ENCODE data around the gene ROPN1. TPM values are rescaled to one million over a fixed set of nuclear protein-coding genes. Genes with fewer than 3 reads are reported as not detected.

Gene ROPN1
- total RNA-seq, 1 donor: not detected

- H3K27me3 ChIP-seq (ENCODE audit: insufficient read depth, low read length): peaks cover 77% of the 10 kb centered on the region
- H3K36me3 ChIP-seq (ENCODE audit: insufficient read depth, low read length): no peaks in the 10 kb centered on the region
- peak; percentile 26 for DNase-seq (ENCODE audit: insufficient read length, low spot score, missing footprints)
- H3K79me2 ChIP-seq (ENCODE audit: insufficient read depth, low read length): no peaks in the 10 kb centered on the region
- peaks cover 11% of the 10 kb centered on the region for H3K4me1 ChIP-seq (ENCODE audit: insufficient read depth, low read length)
- no peak overlapping the region for H3K4me3 ChIP-seq (ENCODE audit: insufficient read depth, low read length)
- no peak overlapping the region for H3K27ac ChIP-seq (ENCODE audit: low read depth, low read length)
- no peaks in the 10 kb centered on the region for H3K9me3 ChIP-seq (ENCODE audit: low read depth, low read length)
- H4K20me1 ChIP-seq (ENCODE audit: insufficient read depth, low read length): no peaks in the 10 kb centered on the region
- H3K4me2 ChIP-seq (ENCODE audit: insufficient read depth, low read length): no peak overlapping the region
- no peak overlapping the region for H2AFZ ChIP-seq (ENCODE audit: low read length)
- no peak for TF ChIP-seq CTCF (IDR thresholded peaks at IDR 0.05; ENCODE audit: extremely low read depth, low read depth, low read length)
These were observed 43.7 kb upstream of the ROPN1 start for GRCh38 chr3:124035463-124036121.

- no peaks in the 10 kb centered on the region for H4K20me1 ChIP-seq (ENCODE audit: insufficient read depth, low read length)
- TF ChIP-seq CTCF (IDR thresholded peaks at IDR 0.05; ENCODE audit: extremely low read depth, low read depth, low read length): no peak
- H3K27ac ChIP-seq (ENCODE audit: low read depth, low read length): no peak overlapping the region
- no peaks in the 10 kb centered on the region for H3K9me3 ChIP-seq (ENCODE audit: low read depth, low read length)
- peak; percentile 58 for DNase-seq (ENCODE audit: insufficient read length, low spot score, missing footprints)
- peaks cover 77% of the 10 kb centered on the region for H3K27me3 ChIP-seq (ENCODE audit: insufficient read depth, low read length)
- peaks cover 11% of the 10 kb centered on the region for H3K4me1 ChIP-seq (ENCODE audit: insufficient read depth, low read length)
- no peaks in the 10 kb centered on the region for H3K79me2 ChIP-seq (ENCODE audit: insufficient read depth, low read length)
- no peak overlapping the region for H2AFZ ChIP-seq (ENCODE audit: low read length)
- H3K36me3 ChIP-seq (ENCODE audit: insufficient read depth, low read length): no peaks in the 10 kb centered on the region
- H3K4me3 ChIP-seq (ENCODE audit: insufficient read depth, low read length): no peak overlapping the region
- no peak overlapping the region for H3K4me2 ChIP-seq (ENCODE audit: insufficient read depth, low read length)
These were observed 42.9 kb upstream of the ROPN1 start for GRCh38 chr3:124034844-124035152.

GRCh38 chr3:124034016-124034843 is 42.3 kb upstream of the ROPN1 start:
- no peak for TF ChIP-seq CTCF (IDR thresholded peaks at IDR 0.05; ENCODE audit: extremely low read depth, low read depth, low read length)
- no peak overlapping the region for H3K27ac ChIP-seq (ENCODE audit: low read depth, low read length)
- peak; percentile 80 for DNase-seq (ENCODE audit: insufficient read length, low spot score, missing footprints)
- H3K4me1 ChIP-seq (ENCODE audit: insufficient read depth, low read length): peaks cover 11% of the 10 kb centered on the region
- H4K20me1 ChIP-seq (ENCODE audit: insufficient read depth, low read length): no peaks in the 10 kb centered on the region
- H3K27me3 ChIP-seq (ENCODE audit: insufficient read depth, low read length): peaks cover 77% of the 10 kb centered on the region
- no peaks in the 10 kb centered on the region for H3K36me3 ChIP-seq (ENCODE audit: insufficient read depth, low read length)
- H3K4me2 ChIP-seq (ENCODE audit: insufficient read depth, low read length): peak overlapping the region; percentile 74
- no peaks in the 10 kb centered on the region for H3K79me2 ChIP-seq (ENCODE audit: insufficient read depth, low read length)
- peak overlapping the region; percentile 65 for H2AFZ ChIP-seq (ENCODE audit: low read length)
- H3K9me3 ChIP-seq (ENCODE audit: low read depth, low read length): no peaks in the 10 kb centered on the region
- H3K4me3 ChIP-seq (ENCODE audit: insufficient read depth, low read length): peak overlapping the region; percentile 78

- no peaks in the 10 kb centered on the region for H3K9me3 ChIP-seq (ENCODE audit: low read depth, low read length)
- H3K79me2 ChIP-seq (ENCODE audit: insufficient read depth, low read length): no peaks in the 10 kb centered on the region
- peak within 1 kb of the TSS; percentile 78 for H3K4me3 ChIP-seq (ENCODE audit: insufficient read depth, low read length)
- H2AFZ ChIP-seq (ENCODE audit: low read length): peak within 1 kb of the TSS; percentile 93
- no peaks in the 10 kb centered on the region for H3K36me3 ChIP-seq (ENCODE audit: insufficient read depth, low read length)
- H3K27me3 ChIP-seq (ENCODE audit: insufficient read depth, low read length): peaks cover 79% of the 10 kb centered on the region
- TF ChIP-seq CTCF (IDR thresholded peaks at IDR 0.05; ENCODE audit: extremely low read depth, low read depth, low read length): no peak
- no peaks in the 10 kb centered on the region for H4K20me1 ChIP-seq (ENCODE audit: insufficient read depth, low read length)
- peak within 1 kb of the TSS; percentile 95 for H3K4me2 ChIP-seq (ENCODE audit: insufficient read depth, low read length)
- DNase-seq (ENCODE audit: insufficient read length, low spot score, missing footprints): no peak
- peaks cover 11% of the 10 kb centered on the region for H3K4me1 ChIP-seq (ENCODE audit: insufficient read depth, low read length)
- H3K27ac ChIP-seq (ENCODE audit: low read depth, low read length): no peak within 1 kb of the TSS
These were observed 41.6 kb upstream of the ROPN1 start, which contains the start of gene KALRN for GRCh38 chr3:124033360-124034015. Gene KALRN, plus strand, starts transcription at chr3:124033369.
